ENCODE measurements around the gene ITPR1.

- TF ChIP-seq EZH2 (IDR thresholded peaks at IDR 0.05; ENCODE audit: insufficient read depth, poor library complexity, severe bottlenecking), result no peak
- TF ChIP-seq EZH2phosphoT487 (IDR thresholded peaks at IDR 0.05; ENCODE audit: insufficient read depth, low read depth), result no peak
Observed at GRCh38 chr3:4532535-4533112, 39.5 kb downstream of the ITPR1 start.
